ENCODE data around the gene MAPKAP1. TPM values are rescaled to one million over a fixed set of nuclear protein-coding genes. Genes with fewer than 3 reads are reported as not detected.
"Not testable (repeated sequence)": the region's sequence is repeated elsewhere in the genome, so short reads cannot be mapped to it uniquely, and the experiment has no call there.

MAPKAP1 gene
- total RNA-seq, 1 donor from 2014 or later: 67.3 TPM

DNA sequence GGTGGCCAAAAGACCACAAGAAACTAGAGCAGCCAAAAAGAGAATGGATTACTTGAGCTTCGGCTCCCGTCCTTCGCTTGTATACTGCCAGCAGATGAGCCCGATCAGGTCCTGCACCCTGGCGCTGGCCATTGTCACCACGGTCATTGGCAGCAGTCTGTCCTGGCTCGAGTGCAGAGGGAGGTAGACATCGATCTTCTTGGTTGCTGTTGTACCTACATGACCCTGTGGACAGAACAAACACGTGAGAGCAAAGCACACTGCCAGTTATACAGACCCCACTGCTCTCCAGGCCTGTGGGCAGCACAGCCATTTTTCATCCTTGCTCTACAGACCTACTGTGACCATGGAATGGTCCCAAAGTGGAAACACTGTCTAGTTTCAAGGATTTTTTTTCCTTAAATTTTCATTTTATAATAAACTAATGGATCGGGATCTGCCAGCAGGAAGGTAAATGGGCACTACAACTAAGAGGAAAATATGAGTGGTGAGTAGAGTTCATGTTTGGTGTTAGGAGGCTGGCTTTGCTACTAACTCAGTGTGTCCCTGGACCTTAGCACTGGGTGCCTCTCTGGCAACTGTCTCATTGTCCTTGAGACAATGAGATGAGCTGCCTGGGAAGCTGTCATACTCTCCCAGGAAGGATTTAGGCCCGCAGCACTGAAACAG is 121.4 kb downstream of the MAPKAP1 start:
- no peak for DNase-seq (ENCODE audit: extremely low spot score, unreplicated experiment)
- Mint-ChIP-seq H3K36me3 (peaks cover 14% of the 10 kb centered on the region), H3K27ac (no peak overlapping the region), H3K4me3 (no peak overlapping the region), H3K4me1 (ENCODE audit: unreplicated experiment) (peaks cover 10% of the 10 kb centered on the region), H3K27me3 (no peaks in the 10 kb centered on the region), H3K9me3 (no peaks in the 10 kb centered on the region)
- TF ChIP-seq, protein P1, sequence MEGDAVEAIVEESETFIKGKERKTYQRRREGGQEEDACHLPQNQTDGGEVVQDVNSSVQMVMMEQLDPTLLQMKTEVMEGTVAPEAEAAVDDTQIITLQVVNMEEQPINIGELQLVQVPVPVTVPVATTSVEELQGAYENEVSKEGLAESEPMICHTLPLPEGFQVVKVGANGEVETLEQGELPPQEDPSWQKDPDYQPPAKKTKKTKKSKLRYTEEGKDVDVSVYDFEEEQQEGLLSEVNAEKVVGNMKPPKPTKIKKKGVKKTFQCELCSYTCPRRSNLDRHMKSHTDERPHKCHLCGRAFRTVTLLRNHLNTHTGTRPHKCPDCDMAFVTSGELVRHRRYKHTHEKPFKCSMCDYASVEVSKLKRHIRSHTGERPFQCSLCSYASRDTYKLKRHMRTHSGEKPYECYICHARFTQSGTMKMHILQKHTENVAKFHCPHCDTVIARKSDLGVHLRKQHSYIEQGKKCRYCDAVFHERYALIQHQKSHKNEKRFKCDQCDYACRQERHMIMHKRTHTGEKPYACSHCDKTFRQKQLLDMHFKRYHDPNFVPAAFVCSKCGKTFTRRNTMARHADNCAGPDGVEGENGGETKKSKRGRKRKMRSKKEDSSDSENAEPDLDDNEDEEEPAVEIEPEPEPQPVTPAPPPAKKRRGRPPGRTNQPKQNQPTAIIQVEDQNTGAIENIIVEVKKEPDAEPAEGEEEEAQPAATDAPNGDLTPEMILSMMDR (conservative IDR thresholded peaks at IDR 0.05): no peak

DNA sequence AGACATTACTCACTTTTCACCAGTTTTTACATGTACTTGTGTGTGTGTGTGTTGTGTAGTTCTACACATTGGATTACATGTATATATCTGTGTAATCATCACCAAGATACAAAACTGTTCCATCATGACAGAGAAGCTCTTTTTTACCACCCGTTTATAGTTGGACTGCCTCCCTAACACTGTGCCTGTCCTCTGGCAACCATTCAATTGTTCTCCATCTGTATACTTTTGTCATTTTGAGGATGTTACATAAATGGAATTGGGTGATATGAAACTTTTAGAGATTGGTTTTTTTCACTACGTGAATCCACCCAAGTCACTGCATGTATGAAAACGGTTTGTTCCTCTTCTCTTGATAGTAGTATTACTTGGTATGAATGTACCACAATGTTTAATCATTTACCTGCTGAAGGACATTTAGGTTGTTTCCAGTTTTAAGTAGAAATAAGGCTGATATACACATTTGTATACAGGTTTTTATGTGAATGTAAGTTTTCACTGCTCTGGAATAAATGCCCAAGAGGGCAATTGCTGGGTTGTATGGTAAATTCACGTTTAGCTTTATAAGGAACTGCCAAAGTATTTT is 126.2 kb downstream of the MAPKAP1 start:
- no peak overlapping the region for H3K4me3 Mint-ChIP-seq
- H3K36me3 Mint-ChIP-seq: peaks cover 17% of the 10 kb centered on the region
- TF ChIP-seq, protein P1 (conservative IDR thresholded peaks at IDR 0.05): no peak
- no peaks in the 10 kb centered on the region for H3K27me3 Mint-ChIP-seq
- H3K9me3 Mint-ChIP-seq: peaks cover 8% of the 10 kb centered on the region
- no peaks in the 10 kb centered on the region for H3K4me1 Mint-ChIP-seq (ENCODE audit: unreplicated experiment)
- DNase-seq (ENCODE audit: extremely low spot score, unreplicated experiment): no peak
- no peak overlapping the region for H3K27ac Mint-ChIP-seq

DNA sequence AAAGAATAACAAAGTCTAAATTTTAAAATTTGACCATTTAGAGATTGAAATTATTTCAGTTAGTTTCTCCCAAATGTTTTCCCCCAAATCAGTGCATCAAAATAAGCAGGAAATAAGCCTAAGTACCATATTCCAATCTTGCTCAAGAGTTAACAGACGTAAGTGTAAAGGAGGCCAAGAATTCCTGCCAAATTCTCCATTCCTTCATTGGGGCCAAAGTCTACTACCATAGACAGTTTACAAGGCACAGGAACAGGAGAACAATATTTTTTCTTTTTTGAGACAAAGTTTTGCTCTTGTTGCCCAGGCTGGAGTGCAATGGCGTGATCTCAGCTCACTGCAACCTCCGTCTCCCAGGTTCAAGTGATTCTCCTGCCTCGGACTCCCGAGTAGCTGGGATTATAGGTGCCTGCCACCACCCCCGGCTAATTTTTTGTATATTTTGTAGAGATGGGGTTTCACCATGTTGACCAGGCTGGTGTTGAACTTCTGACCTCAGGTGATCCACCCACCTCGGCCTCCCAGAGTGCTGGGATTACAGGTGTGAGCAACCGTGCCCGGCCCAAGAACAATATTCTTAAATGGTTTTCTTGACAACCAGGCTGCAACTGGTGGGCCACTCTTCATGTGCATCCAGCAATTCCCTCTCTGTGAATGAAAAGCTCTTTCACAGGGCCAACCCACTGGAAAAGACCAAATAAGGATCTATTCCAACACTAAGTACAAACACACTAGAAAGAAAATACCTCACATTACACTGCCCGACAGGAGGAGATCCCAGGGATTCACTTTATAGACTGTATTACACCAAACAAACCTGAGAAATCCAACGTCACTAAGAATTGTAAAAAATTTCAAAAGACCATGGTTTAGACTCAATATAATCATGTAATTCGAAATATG is 127.7 kb downstream of the MAPKAP1 start:
- H3K36me3 Mint-ChIP-seq: peaks cover 19% of the 10 kb centered on the region
- H3K9me3 Mint-ChIP-seq: peaks cover 17% of the 10 kb centered on the region

DNA sequence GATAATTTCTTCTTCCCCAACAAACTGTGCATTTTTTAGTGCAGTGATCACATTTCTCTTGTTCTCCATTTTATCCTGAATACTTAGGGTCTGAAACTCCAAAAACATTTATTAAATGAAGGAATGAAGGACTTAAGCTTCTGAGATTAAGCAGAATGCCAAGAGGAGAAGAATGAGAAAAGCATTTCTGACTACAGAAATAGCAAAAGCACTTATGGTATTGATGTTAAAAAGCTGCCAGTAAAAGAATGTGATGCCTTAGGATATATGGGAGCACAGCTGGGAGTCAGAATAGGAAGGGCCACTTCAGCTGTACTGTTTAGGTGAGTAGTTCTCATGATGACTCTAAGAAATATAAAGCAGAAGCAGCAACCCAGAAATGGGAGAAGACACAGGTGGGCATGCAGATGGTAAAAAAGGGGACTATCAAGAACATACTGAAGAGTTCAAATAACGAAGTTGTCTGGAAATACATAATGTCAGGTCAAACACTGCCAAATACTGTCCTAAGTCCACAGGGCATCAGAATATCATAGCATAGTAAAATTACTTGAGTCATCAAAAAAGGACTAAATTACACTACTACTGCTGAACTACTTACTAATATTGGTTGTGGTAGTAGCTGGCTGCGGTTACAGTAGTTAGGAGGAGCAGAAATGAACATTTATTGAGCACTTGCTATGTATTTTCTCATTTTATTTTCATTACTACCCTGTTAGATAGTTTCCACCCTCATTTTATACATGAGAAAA is 132.7 kb downstream of the MAPKAP1 start:
- no peaks in the 10 kb centered on the region for H3K4me1 Mint-ChIP-seq (ENCODE audit: unreplicated experiment)
- no peak overlapping the region for H3K4me3 Mint-ChIP-seq
- peaks cover 21% of the 10 kb centered on the region for H3K9me3 Mint-ChIP-seq
- no peak overlapping the region for H3K27ac Mint-ChIP-seq
- no peak for DNase-seq (ENCODE audit: extremely low spot score, unreplicated experiment)
- TF ChIP-seq, protein P1 (conservative IDR thresholded peaks at IDR 0.05): no peak
- H3K27me3 Mint-ChIP-seq: no peaks in the 10 kb centered on the region
- H3K36me3 Mint-ChIP-seq: peaks cover 25% of the 10 kb centered on the region

More for the DNA sequence above, 127.7 kb downstream of the MAPKAP1 start:
- no peak for DNase-seq (ENCODE audit: extremely low spot score, unreplicated experiment)
- no peaks in the 10 kb centered on the region for H3K27me3 Mint-ChIP-seq
- H3K4me3 Mint-ChIP-seq: no peak overlapping the region
- no peak overlapping the region for H3K27ac Mint-ChIP-seq
- no peaks in the 10 kb centered on the region for H3K4me1 Mint-ChIP-seq (ENCODE audit: unreplicated experiment)
- TF ChIP-seq, protein P1 (conservative IDR thresholded peaks at IDR 0.05): no peak

DNA sequence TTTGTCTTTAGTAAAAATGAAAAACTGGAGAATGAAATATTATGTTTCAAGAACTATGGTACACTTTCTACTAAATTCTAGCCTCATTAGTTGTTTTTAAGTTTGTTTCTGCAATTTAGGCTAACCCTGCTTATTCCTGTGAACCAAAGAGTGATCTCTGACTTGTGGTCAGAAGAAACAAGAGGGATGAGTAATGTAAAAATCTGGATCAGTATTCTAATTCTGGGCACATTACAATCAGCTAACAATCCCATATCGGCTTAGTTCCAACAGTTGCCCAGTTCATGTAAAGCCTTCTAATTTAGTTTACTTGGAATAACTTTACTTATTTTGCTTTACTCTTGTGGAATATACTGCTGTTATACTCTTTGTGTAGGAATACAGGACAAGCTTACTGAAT is 134.5 kb downstream of the MAPKAP1 start:
- not testable (repeated sequence) for H3K27ac Mint-ChIP-seq; DNase-seq (ENCODE audit: extremely low spot score, unreplicated experiment); H3K4me1 Mint-ChIP-seq (ENCODE audit: unreplicated experiment); H3K27me3 Mint-ChIP-seq; H3K4me3 Mint-ChIP-seq
- Mint-ChIP-seq H3K9me3 (peaks cover 21% of the 10 kb centered on the region), H3K36me3 (peaks cover 36% of the 10 kb centered on the region)

DNA sequence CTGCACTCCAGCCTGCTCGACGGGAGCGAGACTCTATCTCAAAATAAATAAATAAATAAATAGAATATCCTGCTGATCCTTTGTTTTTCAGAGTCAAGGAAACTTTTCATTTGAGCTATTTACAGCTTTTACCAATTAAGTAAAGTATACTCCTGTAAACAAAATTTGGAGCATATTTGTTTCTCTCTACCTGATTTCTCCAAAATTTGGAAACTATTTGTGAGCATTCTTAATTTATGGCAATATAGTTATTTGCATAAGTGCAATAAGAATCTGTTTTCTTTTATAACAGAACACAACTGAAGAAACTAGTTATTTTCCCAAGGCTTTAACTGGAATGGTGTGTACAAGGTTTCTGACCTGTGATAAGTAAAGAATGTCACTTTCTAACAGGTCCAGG is 135.2 kb downstream of the MAPKAP1 start:
- peaks cover 21% of the 10 kb centered on the region for H3K9me3 Mint-ChIP-seq
- not testable (repeated sequence) for DNase-seq (ENCODE audit: extremely low spot score, unreplicated experiment); H3K27me3 Mint-ChIP-seq; H3K27ac Mint-ChIP-seq; H3K4me1 Mint-ChIP-seq (ENCODE audit: unreplicated experiment); H3K4me3 Mint-ChIP-seq
- H3K36me3 Mint-ChIP-seq: peaks cover 39% of the 10 kb centered on the region

All from type B pancreatic cell (in vitro differentiated cells).